ENCODE results near the gene BORCS5. TPM values are rescaled to one million over a fixed set of nuclear protein-coding genes. Genes with fewer than 3 reads are reported as not detected.

The BORCS5 gene
- total and polyA plus RNA-seq, 2 of the 8 experiments (the other 6 are each of a cell fraction or from before 2014, with no cell fraction given): 8.3 to 17.4 TPM

DNA sequence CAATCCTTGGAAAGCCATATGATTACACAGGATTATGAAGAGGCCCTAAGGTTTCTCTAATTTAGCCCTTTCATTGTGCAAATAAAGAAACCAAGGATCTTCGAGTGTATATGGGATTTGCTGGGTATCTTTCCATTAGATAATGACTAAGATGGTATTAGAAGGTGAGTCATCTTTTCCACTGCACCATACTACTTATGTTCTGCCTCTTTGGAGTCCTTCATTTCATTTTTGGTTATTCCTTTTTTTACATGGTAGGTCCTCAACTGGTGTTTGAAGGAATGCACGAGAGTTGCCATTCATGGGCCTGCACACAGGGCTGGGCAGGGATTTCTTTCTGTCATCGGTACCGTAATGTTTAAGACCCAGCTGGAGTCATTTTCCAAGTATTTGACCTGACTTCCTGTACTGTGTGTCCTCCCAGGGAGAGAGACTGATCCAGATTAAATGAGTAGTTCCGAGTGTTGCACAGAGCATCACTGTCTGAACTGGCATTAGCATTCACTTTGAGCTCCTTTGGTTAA, 85.7 kb downstream of the BORCS5 start:
- POLR2A ChIA-PET (ENCODE audit: partially characterized antibody): interaction anchor here (1.3 kb wide), 1 partner anchor 10 kb away, joined by 4 read pairs; no protein-coding TSS in a partner anchor
- no peak overlapping the region for H2BK5ac ChIP-seq (ENCODE audit: low read depth, low read length)
- H4K5ac ChIP-seq (ENCODE audit: insufficient read length, low read depth, low read length): no peak overlapping the region
- 87% methylated on average over 5 of the region's 5 CpGs; no CpG with 5 or more reads in 1 of the 2 experiments for WGBS, 2 experiments (ENCODE audit: extremely low coverage in 1 of 2, insufficient coverage in 1 of 2, insufficient read length in 1 of 2, insufficient replicate concordance in 2 of 2, low coverage in 1 of 2, low lambda C conversion rate in 2 of 2, missing lambda C conversion rate in 1 of 2)
- H3K9me3 ChIP-seq (ENCODE audit: insufficient read depth in 2 of 2, low read depth in 1 of 2, low read length in 1 of 2): no peaks in the 10 kb centered on the region
- H2BK20ac ChIP-seq (ENCODE audit: low read length): no peak overlapping the region
- H2AK5ac ChIP-seq (ENCODE audit: low read depth, low read length): no peak overlapping the region
- CTCF ChIA-PET (ENCODE audit: partially characterized antibody): interaction anchor here (0.8 kb wide), 1 partner anchor 294 kb away, joined by 3 read pairs; no protein-coding TSS in a partner anchor
- peak overlapping the region; percentile 12; the same call in 1 of the 2 replicates for H2BK15ac ChIP-seq (ENCODE audit: low read length)
- no peaks in the 10 kb centered on the region; a peak in 1 of 7 replicates for H3K27me3 ChIP-seq (replicated peaks in 1 of 4; ENCODE audit: control insufficient read depth in 3 of 4, extremely low read depth in 1 of 4, insufficient read depth in 3 of 4, low read length in 3 of 4)
- no peak overlapping the region for H3K18ac ChIP-seq (ENCODE audit: extremely low read depth, low read length)
- H4K8ac ChIP-seq (ENCODE audit: extremely low read depth, insufficient read depth, low read length): no peak overlapping the region
- H3K4ac ChIP-seq (replicated peaks; ENCODE audit: insufficient read length, low read depth, low read length): no peak overlapping the region
- H3K4me1 ChIP-seq (replicated peaks in 1 of 4; ENCODE audit: control insufficient read depth in 3 of 4, insufficient read depth in 4 of 4, low read length in 3 of 4): peaks cover 0 to 3% (median 0%) of the 10 kb centered on the region in 4 experiments; a peak in 1 of 7 replicates
- H3K36me3 ChIP-seq (ENCODE audit: control insufficient read depth in 2 of 4, insufficient read depth in 4 of 4, low read length in 3 of 4): no peaks in the 10 kb centered on the region
- no peaks in the 10 kb centered on the region for H4K20me1 ChIP-seq (replicated peaks in 1 of 2; ENCODE audit: control insufficient read depth in 1 of 2, insufficient read depth in 2 of 2, low read length in 2 of 2)
- H3K4me3 ChIP-seq (ENCODE audit: extremely low read depth in 1 of 4, insufficient read depth in 2 of 4, low read depth in 3 of 4, low read length in 4 of 4): no peak overlapping the region
- H3K23ac ChIP-seq (ENCODE audit: insufficient read length): no peak overlapping the region
- H3K79me1 ChIP-seq (ENCODE audit: low read depth, low read length): no peaks in the 10 kb centered on the region
- H3K4me2 ChIP-seq (ENCODE audit: insufficient read depth in 1 of 2, low read depth in 2 of 2, low read length in 2 of 2): no peak overlapping the region
- no peaks in the 10 kb centered on the region for H3K23me2 ChIP-seq (ENCODE audit: low read depth, low read length)
- H2AFZ ChIP-seq (ENCODE audit: low read length): no peak overlapping the region
- H3K14ac ChIP-seq (ENCODE audit: insufficient read length): no peak overlapping the region
- H3K9ac ChIP-seq (replicated peaks in 1 of 4; ENCODE audit: extremely low read depth in 1 of 4, low read depth in 3 of 4, low read length in 3 of 4): no peak overlapping the region
- DNase-seq (ENCODE audit: low read depth in 1 of 2, low spot score in 2 of 2) (no peak), FAIRE-seq (no peak)
- no peak overlapping the region for H3K56ac ChIP-seq (replicated peaks; ENCODE audit: insufficient read length, low read depth, low read length)
- no peak overlapping the region for H3K27ac ChIP-seq (ENCODE audit: low read depth, low read length)
- H4K91ac ChIP-seq (replicated peaks; ENCODE audit: insufficient read length, low read length): no peak overlapping the region
- no peak overlapping the region for H2BK120ac ChIP-seq (replicated peaks; ENCODE audit: low read depth, low read length)
- H3K79me2 ChIP-seq (ENCODE audit: control insufficient read depth in 1 of 2, insufficient read depth in 2 of 2, low read length in 2 of 2): no peaks in the 10 kb centered on the region
- H2BK12ac ChIP-seq (ENCODE audit: low read depth, low read length): no peak overlapping the region
- TF ChIP-seq SIN3A (conservative IDR thresholded peaks at IDR 0.05 in 1 of 2, IDR thresholded peaks at IDR 0.05 in 1 of 2; ENCODE audit: low read depth in 1 of 2, low read length in 2 of 2) (no peak), CBX5 (IDR thresholded peaks at IDR 0.05; ENCODE audit: low read depth, low read length) (no peak), TAF1 (IDR thresholded peaks at IDR 0.05; ENCODE audit: low read depth, low read length) (no peak), SUZ12 (IDR thresholded peaks at IDR 0.05; ENCODE audit: low read length) (no peak), BCL11A (IDR thresholded peaks at IDR 0.05; ENCODE audit: low read depth in 2 of 2, low read length in 2 of 2) (no peak)
- TF ChIP-seq, protein P1, sequence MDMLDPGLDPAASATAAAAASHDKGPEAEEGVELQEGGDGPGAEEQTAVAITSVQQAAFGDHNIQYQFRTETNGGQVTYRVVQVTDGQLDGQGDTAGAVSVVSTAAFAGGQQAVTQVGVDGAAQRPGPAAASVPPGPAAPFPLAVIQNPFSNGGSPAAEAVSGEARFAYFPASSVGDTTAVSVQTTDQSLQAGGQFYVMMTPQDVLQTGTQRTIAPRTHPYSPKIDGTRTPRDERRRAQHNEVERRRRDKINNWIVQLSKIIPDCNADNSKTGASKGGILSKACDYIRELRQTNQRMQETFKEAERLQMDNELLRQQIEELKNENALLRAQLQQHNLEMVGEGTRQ (IDR thresholded peaks at IDR 0.05; ENCODE audit: low read length): no peak
